IPS DF 4.7 (cell line): ENCODE data around the gene TPGS1.

Source experiments
- DNase-seq: peaks from one replicate; pipeline ENCODE4 v3.0.0-alpha.2; 2013; ENCODE audit warnings: low spot score; ENCODE audit errors: extremely low read depth

TPGS1 gene

GRCh38 chr19:495402-496111 is 11.7 kb upstream of the TPGS1 start:
- no peak for DNase-seq

GRCh38 chr19:496112-496665 is 11.1 kb upstream of the TPGS1 start, which contains the start of gene MADCAM1:
Gene MADCAM1, plus strand, starts transcription at chr19:496486. Its CDS starts 14 bp downstream, at chr19:496500.
- no peak for DNase-seq

GRCh38 chr19:496986-497385 is 10.3 kb upstream of the TPGS1 start:
- no peak for DNase-seq

- no peak for DNase-seq
Observed at GRCh38 chr19:497491-497868, 9.8 kb upstream of the TPGS1 start.

- no peak for DNase-seq
Observed at GRCh38 chr19:497869-498510, 9.3 kb upstream of the TPGS1 start.

- no peak for DNase-seq
Observed at GRCh38 chr19:498511-498891, 8.8 kb upstream of the TPGS1 start.

DNA sequence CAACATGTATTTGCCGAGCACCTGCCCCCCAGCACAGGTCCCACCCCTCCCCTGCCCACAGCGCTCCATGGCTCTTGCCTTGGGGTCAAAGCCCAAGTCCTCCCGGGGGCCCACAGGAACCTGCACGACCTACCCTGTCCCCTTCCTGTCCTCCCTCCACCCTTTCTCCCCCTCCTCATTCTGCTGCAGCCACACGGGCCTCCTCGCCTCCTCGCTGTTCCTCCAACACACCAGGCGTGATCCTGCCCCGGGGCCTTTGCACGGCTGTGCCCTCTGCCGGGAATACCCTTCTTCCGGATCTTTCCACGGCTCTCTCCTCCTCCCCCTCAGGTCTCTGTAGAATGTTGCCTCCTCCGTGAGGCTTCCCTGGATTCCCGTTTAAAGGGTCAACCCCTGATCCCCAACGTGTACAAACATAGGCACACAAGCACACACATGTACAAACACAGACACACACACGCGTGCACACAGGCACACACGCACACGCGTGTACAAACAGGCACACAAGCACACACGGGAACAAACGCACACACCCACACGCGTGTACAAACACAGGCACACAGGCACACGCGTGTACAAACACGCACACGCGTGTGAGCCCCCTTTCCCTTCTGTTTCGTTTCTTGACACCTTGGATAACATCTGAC is 8.2 kb upstream of the TPGS1 start:
- no peak for DNase-seq

DNA sequence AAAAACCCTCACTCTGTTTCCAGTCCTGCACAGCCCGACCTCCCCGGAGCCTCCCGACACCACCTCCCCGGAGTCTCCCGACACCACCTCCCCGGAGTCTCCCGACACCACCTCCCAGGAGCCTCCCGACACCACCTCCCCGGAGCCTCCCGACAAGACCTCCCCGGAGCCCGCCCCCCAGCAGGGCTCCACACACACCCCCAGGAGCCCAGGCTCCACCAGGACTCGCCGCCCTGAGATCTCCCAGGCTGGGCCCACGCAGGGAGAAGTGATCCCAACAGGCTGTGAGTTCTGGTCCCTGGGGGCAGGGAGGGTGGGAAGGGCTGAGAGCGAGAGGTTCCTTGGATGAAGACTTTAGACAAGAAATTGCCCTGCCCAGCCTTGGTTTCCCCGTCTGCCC is 5.7 kb upstream of the TPGS1 start:
- no peak for DNase-seq

GRCh38 chr19:504616-505015 is 2.7 kb upstream of the TPGS1 start:
- no peak for DNase-seq

DNA sequence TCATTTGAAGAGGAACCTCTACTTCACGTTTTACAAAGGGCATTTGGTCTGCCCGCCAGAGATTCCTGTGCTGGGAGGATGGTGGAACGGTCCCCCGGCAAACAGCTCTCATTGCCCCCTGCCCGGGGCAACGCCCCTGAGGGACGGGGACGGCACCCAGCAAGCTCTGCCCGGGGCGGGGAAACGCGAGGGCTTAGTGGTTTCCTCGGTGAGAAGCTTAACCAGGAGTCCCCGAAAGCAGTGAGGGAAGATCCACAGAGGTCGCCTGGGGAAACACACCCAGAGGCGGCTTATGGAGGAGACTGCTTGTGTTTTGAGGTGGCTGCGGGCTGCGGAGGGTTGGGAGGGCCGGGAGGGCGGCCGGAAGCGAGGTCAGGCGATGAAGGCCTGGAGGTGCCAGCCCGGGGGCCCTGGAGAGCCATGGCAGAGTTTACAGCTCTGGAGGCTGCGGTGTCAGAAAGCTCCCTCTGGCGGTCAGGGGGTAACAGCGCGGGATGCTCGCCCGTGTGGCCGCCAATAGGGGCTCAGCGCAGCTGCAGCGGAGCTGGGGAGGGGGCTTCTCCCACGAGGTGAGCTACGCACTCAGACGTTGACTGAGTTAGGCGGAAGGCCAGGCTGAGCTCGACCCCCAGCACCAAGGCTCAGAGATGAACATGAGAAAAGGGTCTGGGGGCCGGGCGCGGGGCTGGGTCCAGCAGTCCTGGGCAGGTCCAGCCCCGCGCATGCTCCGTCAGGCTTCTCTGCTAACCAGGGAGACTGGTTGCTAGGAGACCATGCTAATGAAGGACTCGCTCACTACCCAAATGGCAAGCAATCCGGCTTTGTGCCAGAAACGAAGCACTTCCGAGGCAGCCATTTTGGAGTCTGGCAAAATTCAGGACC is 652 bp upstream of the TPGS1 start:
- DNase-seq: peak; percentile 99

DNA sequence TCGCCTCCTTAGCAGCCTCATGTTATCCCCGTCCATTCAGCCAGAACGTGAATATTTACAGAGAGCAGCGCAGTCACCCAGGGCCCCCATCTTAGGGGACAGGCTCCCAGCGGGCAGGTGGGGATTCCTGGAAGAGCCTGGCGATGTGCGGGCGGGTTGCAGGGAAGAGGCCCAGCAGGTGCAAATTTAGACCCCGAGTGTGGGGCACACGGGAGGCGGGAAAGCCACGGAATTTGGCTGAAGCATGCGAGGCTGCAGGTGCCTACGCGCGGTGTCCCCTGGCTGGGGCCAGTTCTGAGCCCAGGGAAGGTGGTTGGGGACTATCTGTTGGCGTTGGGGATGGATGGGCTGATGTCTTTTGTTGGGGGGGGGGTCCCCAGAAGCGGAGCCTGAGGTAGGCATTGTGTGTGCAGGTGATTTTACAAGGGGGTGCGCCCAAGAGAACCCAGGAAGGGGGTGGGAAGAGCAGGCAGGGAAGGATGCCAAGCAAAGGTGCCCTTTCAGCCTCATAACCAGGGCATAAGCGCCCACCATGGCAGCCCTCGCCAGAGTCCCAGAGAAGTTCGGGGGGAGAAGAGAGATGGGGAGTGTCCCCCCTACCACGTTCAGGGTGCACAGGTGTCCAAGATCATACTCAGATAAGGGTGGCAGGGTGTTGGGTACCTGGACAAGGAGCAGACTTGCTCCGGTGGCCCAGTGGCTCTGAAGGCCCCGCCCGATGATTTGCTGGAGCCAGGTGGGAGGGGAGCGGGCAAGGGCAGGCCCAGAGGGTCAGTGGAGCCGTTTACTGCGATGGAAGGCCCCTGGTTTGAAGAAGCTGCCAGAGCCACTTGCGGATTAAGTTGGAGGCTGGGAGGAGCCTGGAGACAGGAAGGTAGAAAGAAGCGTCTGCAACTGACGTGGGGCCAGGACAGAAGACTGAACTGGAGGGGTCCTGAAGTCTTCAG is 1.2 kb downstream of the TPGS1 start:
- DNase-seq: no peak

DNA sequence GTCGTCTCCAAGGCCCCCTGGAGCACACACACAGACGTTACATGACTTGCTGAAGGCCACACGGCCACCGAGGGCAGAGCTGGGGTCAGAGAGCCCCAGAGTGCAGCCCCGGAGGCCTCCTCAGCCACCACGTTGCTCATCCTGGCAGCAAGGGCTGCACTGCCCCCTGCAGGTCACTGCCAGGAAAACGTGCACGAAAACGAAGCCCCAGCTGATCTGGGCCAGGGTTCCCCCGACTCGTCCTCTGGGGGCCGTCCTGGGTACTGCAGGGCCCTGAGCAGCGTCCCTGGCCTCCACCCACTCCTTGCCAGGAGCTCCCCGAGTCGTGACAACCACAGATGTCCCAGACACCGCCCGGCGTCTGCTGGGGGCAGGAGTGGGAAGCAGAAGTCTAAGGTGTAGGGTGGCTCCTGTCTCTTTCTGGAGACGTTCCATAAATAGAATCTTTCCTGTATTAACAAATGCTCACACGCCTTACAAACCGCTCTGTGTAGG is 3.4 kb downstream of the TPGS1 start:
- DNase-seq: peak; percentile 92

- DNase-seq: no peak
Observed at GRCh38 chr19:511101-511851, 4.0 kb downstream of the TPGS1 start.

DNA sequence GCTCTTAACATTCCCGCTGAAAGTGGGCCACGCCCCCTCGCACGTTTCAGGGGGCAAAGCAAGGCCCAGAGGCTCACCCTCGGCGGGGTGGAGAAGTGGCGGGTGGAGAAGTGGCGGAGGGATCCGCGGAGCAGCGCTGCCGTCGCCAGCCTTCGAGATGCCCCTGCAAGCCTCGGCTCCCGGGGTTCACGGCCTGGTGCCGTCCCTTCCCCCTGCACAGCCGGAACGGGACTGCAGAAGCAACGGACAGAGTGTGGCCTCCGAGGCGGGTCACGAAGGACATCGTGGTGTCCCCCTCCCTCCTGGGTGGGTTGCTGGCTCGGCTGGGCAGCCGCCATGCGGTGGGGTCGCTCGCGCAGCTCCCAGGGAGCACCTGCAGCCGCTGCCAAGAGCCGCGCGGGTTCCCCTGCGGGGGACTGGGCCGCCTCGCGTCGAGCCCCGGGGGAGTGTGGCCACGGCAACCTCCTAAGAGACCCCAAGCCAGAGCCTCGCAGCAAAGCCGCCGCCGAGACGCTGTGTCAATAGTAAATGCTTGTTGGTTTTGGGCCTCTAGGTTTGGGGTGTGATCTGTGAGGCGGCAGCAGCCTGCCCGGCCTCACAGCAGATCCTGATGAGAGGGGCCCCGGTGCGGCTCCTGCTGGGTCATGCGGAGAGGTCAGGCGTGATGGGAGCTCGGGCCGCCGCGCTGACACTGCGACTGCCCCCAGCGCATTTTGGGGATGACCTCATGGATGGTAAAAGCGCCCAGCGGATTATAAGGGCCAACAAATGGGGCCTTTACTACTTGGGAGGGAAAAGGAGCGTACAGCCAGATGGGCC is 5.5 kb downstream of the TPGS1 start:
- no peak for DNase-seq

GRCh38 chr19:513368-514165 is 6.3 kb downstream of the TPGS1 start:
- DNase-seq: no peak

GRCh38 chr19:514166-514663 is 6.9 kb downstream of the TPGS1 start:
- no peak for DNase-seq
